ENCODE data around the gene LCOR.

The LCOR gene

DNA sequence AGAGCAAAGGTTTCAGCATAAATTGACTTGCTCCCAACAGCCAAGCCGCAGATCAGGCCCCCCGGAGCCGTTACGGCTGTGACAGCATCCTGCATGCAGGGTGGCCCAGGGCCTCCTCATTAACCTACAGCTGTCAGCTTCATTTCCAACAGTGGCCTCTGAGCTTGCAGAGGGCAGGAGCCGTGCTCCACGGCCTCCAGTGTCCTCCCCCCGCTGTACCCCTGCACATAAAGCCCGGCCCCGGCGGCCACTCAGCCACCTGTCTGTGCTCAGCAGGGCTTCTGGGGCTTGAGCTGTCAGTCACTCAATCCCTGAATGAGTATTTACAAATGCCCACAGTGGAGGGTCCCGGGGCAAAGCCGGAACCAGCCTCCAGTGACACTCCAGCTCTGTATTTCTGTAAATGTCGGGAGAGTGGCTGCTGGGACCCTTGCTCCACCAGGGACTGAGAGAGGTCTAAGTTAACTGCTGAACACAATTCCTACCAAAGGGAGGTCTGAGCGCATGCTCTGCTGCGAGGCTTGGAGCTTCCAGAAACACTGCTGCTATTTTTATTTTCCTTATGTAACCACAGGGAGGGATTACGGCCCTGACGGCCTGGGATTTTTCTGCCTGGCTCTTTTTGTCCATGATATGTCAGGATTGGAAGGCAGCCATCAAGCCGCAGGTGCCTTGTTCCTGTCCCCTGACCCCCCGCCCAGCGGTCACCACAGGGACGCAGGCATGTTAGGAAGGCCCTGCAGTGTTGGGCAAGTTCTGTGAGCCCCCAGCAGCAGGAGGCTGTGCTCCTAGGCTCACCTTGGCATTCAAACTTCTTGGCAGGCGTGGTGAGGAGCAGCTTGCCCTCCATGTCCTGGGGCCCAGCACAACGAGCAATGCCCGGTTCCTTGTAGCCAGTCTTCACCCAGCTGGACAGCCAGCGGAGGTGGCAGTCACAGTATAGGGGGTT lies 188.6 kb downstream of the LCOR start:
- no peak overlapping the region for H3K27ac ChIP-seq
- TF ChIP-seq CTCF (conservative IDR thresholded peaks at IDR 0.05) (no peak), ZFX (IDR thresholded peaks at IDR 0.05) (no peak)

DNA sequence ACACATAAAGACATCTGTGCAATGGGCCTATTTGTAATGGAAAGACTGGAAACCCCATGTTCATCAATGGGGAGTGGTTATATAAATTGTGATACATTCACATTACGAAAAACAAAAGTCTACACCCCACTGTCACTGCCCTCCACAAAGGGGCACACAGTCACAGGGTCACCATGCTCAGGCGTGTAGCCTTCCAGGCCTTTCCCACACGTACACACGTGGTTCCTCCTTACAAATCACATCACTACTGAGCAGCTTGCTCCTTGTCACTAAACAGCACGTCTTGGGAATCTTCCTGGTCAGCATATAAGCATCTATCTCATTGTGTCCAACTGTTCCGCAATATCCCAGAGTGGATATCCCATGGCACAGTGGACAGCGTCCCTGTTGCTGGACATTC lies 190.5 kb downstream of the LCOR start:
- TF ChIP-seq CTCF (conservative IDR thresholded peaks at IDR 0.05) = no peak
- no peak for TF ChIP-seq ZFX (IDR thresholded peaks at IDR 0.05)
- no peak overlapping the region for H3K27ac ChIP-seq

GRCh38 chr10:97023401-97024167 lies 191.5 kb downstream of the LCOR start:
- H3K27ac ChIP-seq = peak overlapping the region; percentile 25

DNA sequence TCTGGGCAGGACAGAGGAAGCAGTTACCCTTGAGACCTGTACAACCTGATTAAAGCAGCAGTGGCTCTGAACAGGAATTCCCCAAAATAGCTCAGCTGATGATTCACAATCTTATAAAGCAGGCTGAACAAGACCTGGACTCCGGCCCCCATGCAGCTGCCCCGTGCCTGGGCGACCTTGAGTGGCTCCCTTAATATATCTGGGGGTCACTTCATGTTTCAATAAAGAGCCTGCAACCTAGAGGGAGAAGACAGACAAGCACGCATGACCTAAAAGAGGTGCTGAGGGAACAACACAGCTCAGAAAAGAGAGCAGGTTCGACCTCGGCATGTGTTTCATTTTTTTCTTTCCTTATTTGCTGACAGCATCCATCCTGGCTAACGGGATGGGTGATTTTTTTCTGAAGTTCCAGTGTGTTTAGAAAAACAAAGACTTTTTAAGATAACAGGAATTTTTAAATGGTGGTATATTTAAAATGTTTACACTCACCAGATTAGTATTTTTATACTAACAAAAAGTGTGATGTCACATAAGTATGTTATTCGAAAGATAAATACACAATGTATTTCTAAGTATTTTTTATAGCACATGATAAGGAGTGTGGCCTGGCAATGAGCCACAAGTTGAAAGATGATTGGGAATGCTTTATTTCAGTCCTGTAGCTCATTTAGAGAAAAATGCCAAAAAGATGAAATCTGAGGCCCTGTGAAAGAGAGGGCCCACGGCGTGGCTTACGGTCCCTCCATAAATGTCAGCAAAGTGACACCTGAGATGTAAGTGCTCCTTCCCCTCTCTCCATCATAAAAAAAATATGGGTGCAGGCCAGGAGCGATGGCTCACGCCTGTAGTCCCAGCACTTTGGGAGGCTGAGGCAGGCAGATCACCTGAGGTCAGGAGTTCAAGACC lies 192.3 kb downstream of the LCOR start:
- H3K27ac ChIP-seq = peak overlapping the region; percentile 25
- TF ChIP-seq CTCF (conservative IDR thresholded peaks at IDR 0.05) = no peak
- TF ChIP-seq ZFX (IDR thresholded peaks at IDR 0.05) = no peak

More at GRCh38 chr10:97023401-97024167, 191.5 kb downstream of the LCOR start:
- no peak for TF ChIP-seq CTCF (conservative IDR thresholded peaks at IDR 0.05)
- TF ChIP-seq ZFX (IDR thresholded peaks at IDR 0.05) = no peak

- TF ChIP-seq CTCF (conservative IDR thresholded peaks at IDR 0.05) = peak; percentile 80
- no peak for TF ChIP-seq ZFX (IDR thresholded peaks at IDR 0.05)
- no peak overlapping the region for H3K27ac ChIP-seq
These were observed 193.6 kb downstream of the LCOR start for GRCh38 chr10:97025613-97026242.

DNA sequence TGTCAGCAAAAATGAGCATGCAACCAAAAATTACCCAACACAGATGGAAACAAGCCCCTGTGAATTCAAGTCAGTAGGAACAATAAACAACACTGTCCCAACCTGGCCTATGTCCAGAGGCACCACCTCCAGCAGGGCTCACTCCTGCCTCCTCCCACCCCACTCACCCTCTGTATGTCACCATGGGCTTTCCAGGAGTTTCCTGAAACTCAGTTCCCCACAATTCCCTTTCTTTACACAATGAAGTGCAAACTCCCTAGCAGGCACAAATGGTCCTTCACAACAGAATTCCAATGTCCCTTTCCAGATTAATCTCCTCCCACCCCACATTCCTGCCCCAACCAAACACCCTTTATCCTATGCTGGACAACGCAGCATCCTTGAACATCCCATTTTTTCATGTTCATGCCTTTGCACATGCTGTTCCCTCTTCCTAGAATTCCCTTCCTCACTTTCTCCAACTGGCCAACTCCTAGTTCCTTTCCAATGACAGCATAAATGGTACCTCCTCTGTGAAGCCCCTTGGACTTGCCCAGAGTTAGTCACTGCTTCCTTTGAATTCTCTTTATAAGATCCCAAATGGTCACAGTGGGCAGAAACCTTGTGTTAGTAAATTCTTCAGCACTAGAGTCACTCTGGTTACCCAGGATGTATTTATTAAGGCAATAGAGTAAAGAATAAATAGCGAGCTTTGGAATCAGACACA lies 196.2 kb downstream of the LCOR start:
- TF ChIP-seq CTCF (conservative IDR thresholded peaks at IDR 0.05) = no peak
- no peak for TF ChIP-seq ZFX (IDR thresholded peaks at IDR 0.05)
- no peak overlapping the region for H3K27ac ChIP-seq
